ENCODE measurements around the gene TDRD10.

Gene TDRD10

GRCh38 chr1:154578058-154578418 lies 76.0 kb downstream of the TDRD10 start:
- no peak for DNase-seq (ENCODE audit: low read depth in 2 of 2)

- no peak for DNase-seq (ENCODE audit: low read depth in 2 of 2)
Observed at GRCh38 chr1:154579374-154579773, 77.4 kb downstream of the TDRD10 start.

GRCh38 chr1:154581766-154582165 lies 79.7 kb downstream of the TDRD10 start:
- no peak for DNase-seq (ENCODE audit: low read depth in 2 of 2)

- no peak for DNase-seq (ENCODE audit: low read depth in 2 of 2)
Observed at GRCh38 chr1:154582885-154583284, 80.9 kb downstream of the TDRD10 start.

DNA sequence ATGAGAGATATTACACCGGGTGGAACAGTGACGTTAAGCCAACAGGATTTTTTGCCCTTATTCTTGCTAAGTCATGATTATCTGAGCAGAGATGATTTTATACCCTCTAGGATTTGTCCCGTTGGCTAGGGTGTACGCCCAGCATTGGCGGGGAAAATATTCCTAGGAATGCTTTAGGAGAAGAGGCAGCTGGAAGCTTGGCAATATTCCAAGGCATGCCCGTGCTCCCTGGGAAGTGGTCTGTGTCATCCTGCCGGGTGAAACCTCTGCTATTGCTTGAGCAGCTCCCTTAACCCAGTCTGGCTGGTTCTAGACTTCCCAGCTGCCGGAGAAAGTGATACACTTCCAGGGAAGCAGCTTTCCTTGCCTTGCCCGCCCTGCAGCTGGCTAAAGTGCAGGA lies 81.8 kb downstream of the TDRD10 start:
- no peak for DNase-seq (ENCODE audit: low read depth in 2 of 2)

- DNase-seq (ENCODE audit: low read depth in 2 of 2), result no peak
Observed at GRCh38 chr1:154584267-154584994, 82.4 kb downstream of the TDRD10 start.

- no peak for DNase-seq (ENCODE audit: low read depth in 2 of 2)
Observed at GRCh38 chr1:154586231-154586630, 84.2 kb downstream of the TDRD10 start.

DNA sequence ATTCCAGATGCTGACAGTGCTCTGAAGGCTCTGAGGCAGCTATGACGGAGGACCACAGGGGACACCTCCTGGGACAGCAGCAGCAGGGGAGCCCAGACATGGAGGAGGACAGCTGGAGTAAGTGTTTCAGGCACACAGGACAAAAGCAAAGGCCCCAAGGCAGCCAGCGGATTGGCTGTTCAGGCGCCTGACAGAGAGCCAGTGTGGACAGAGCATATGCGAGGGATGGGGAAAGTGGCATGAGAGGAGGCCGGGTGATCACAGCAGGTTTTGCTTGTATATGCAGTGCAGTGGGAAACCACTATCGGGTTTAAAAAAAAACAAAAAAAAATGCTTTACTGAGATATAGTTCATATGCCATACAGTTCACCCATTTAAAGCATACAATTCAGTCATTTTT lies 84.6 kb downstream of the TDRD10 start:
- DNase-seq (ENCODE audit: low read depth in 2 of 2), result no peak

DNA sequence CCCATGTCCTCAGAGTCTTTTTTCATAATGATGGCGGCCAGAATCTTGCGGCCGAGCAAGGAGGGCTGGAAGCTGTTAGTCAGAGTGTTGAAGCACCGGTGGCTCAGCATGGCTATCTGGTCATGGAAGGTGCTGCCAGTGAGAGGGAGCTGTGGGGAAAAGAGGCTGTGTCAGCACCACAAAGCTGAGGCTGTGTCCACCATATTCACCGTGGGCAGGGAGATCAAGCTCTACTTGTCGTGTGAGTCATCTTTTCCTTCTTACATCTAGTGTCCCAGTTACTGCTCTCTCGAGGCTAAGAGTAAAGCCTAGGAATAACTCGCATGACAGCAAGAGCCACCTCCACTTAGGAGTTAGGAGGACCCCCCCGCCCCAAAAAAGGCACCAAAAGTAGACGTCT lies 87.8 kb downstream of the TDRD10 start:
- no peak for DNase-seq (ENCODE audit: low read depth in 2 of 2)

DNA sequence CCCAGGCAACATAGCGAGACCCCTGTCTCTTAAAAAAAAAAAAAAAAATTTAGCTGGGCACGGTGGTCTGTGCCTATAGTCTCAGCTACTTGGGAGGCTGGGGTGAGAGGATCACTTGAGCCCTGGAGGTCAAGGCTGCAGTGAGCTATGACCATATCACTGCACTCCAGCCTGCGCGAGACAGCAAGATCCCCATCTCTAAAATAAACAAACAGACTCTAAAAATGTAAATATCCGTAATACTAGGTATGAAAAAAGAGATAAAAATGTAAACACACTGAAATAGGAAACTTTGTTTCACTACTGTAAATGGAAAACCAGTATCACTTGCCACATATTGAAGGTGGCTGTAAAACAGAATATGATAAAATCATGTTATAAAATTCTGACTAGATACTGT lies 88.7 kb downstream of the TDRD10 start:
- no peak for DNase-seq (ENCODE audit: low read depth in 2 of 2)

DNA sequence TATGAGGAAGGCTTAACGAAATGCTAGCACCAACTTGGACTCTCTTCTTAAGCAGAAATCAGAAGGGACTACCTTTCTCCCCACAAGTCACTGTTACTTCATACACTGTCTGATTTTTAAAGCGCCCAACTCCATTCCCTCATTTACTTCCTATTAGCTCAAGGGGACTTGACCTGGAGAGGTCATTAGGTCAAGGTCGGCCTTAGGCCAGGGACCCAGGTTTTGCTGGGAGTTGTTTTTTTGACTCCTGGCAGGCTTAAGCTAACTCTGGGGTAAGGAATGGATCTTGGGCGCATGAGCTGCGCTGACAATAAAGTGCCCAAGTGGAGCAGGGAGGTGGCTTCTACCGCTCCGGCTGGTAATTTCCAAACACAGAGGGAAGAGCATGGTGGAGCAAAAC lies 89.2 kb downstream of the TDRD10 start:
- no peak for DNase-seq (ENCODE audit: low read depth in 2 of 2)

- no peak for DNase-seq (ENCODE audit: low read depth in 2 of 2)
Observed at GRCh38 chr1:154593390-154593789, 91.4 kb downstream of the TDRD10 start.

DNA sequence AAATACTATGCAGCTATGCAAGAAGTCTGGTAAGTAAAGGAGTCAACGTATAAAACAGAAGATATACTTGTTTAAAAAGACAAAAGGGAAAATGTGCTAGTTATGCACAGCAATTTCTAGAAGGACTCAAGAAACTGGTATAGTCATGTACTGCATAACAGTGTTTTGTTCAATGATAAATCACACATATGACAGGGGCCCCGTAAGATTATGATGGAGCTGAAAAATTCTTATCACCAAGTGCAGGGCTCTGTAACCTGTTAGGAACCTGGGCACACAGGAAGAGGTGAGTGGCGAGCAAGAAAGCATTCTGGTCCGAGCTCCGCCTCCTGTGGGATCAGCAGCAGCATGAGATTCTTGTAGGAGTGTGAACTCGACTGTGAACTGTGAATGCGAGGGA lies 92.8 kb downstream of the TDRD10 start:
- DNase-seq (ENCODE audit: low read depth in 2 of 2), result no peak

DNA sequence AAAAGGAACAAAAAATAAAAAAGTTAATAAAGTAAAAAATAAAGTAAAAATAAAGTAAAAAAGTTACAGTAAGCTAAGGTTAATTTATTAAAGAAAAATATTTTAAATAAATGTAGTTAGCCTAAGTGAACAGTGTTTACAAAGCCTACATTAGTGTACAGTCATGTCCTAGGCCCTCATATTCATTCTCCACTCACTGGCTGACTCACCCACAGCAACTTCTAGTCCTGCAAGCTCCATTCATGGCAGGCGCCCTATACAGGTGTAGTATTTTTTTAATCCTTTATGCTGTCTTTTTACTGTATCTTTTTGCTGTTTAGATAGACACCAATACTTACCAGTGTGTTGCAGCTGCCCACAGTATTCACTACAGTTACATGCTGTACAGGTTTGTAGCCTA lies 93.6 kb downstream of the TDRD10 start:
- DNase-seq (ENCODE audit: low read depth in 2 of 2), result no peak

Measured in stimulated activated CD8-positive, alpha-beta memory T cell treated with anti-CD3 and anti-CD28 coated beads, Interleukin-15, amount 100 ng/mL, for 48 hours (primary cell).